K562 (cell line): ENCODE measurements around the gene GGA3. TPM values are rescaled to one million over a fixed set of nuclear protein-coding genes. Genes with fewer than 3 reads are reported as not detected.
A peak's percentile ranks its signal among the peaks of the same experiment; 100 is the strongest.

Experiments
- AFF4 ChIP-seq: sonication (generic); formaldehyde crosslinking; IDR thresholded peaks from 2 replicates; pipeline ENCODE4 v1.8.0; 2023; ENCODE audit warnings: mild to moderate bottlenecking, missing genetic modification reagents
- ATF3 ChIP-seq, 2 experiments: fragments of 450-650 bp in 1 of 2; sonication (generic) in 1 of 2; formaldehyde crosslinking in 1 of 2; IDR thresholded peaks in 1 of 2; conservative IDR thresholded peaks in 1 of 2; 2 replicates each; pipeline versions ENCODE4 v1.6.1 to v1.8.1; 2016 to 2023; ENCODE audit warnings: mild to moderate bottlenecking in 2 of 2, moderate library complexity in 2 of 2, inconsistent platforms in 1 of 2, missing genetic modification reagents in 1 of 2
- CXXC5 ChIP-seq: fragments of 250-450 bp; sonication (Bioruptor Pico); IDR thresholded peaks from 2 replicates; pipeline ENCODE4 v1.8.0; 2022; ENCODE audit warnings: inconsistent platforms, mild to moderate bottlenecking, moderate library complexity
- DIDO1 ChIP-seq: fragments of 450-650 bp; IDR thresholded peaks from 2 replicates; pipeline ENCODE4 v1.6.1; 2016; ENCODE audit warnings: low read depth, missing biosample characterization, missing genetic modification characterization
- HNRNPK ChIP-seq: fragments of 200-400 bp; formaldehyde crosslinking; IDR thresholded peaks from one replicate; pipeline ENCODE4 v1.6.1; 2018; ENCODE audit warnings: mild to moderate bottlenecking, low read depth, low read length; ENCODE audit not compliant: poor library complexity, severe bottlenecking
- HNRNPLL ChIP-seq: fragments of 200-400 bp; formaldehyde crosslinking; IDR thresholded peaks from 2 replicates; pipeline ENCODE4 v1.6.1; 2017; ENCODE audit warnings: low read length, low read depth, mild to moderate bottlenecking; ENCODE audit not compliant: poor library complexity, severe bottlenecking
- IFI16 ChIP-seq: fragments of 250-450 bp; sonication (Bioruptor Pico); IDR thresholded peaks from 2 replicates; pipeline ENCODE4 v2.1.2; 2022; ENCODE audit warnings: mild to moderate bottlenecking, inconsistent platforms
- MBD2 ChIP-seq: sonication (generic); IDR thresholded peaks from 2 replicates; pipeline ENCODE4 v1.6.1; 2016; ENCODE audit warnings: low read depth, borderline replicate concordance
- MNT ChIP-seq, 2 experiments: fragments of 450-650 bp; conservative IDR thresholded peaks; 2 replicates each; pipeline ENCODE4 v1.6.1; 2017; ENCODE audit warnings: mild to moderate bottlenecking in 2 of 2, moderate library complexity in 2 of 2
- NFIC ChIP-seq: fragments of 450-650 bp; IDR thresholded peaks from 2 replicates; pipeline ENCODE4 v1.6.1; 2017; ENCODE audit warnings: mild to moderate bottlenecking, inconsistent platforms
- NONO ChIP-seq, 2 experiments: fragments of 200-400 bp in 1 of 2; fragments of 450-650 bp in 1 of 2; formaldehyde crosslinking in 1 of 2; IDR thresholded peaks; 2 replicates each; pipeline ENCODE4 v1.6.1; 2017; ENCODE audit warnings: low read depth in 2 of 2, mild to moderate bottlenecking in 2 of 2, moderate library complexity in 2 of 2, low read length in 1 of 2
- SAP30 ChIP-seq: fragments of 200-600 bp; sonication (generic); IDR thresholded peaks from 2 replicates; pipeline ENCODE4 v1.6.1; 2012; ENCODE audit warnings: borderline replicate concordance, low read depth, mild to moderate bottlenecking, moderate library complexity, low read length, control low read depth, inconsistent platforms; ENCODE audit not compliant: insufficient read depth, poor library complexity, severe bottlenecking
- SLC30A9 ChIP-seq: fragments of 250-450 bp; sonication (Bioruptor Pico); IDR thresholded peaks from 2 replicates; pipeline ENCODE4 v1.8.0; 2022; ENCODE audit warnings: mild to moderate bottlenecking, moderate library complexity
- THRB ChIP-seq: fragments of 450-650 bp; formaldehyde crosslinking; conservative IDR thresholded peaks from 2 replicates; pipeline ENCODE4 v1.4.0; 2022; ENCODE audit warnings: mild to moderate bottlenecking, missing genetic modification characterization
- ZKSCAN1 ChIP-seq: fragments of 150-350 bp; IDR thresholded peaks from 2 replicates; pipeline ENCODE4 v1.6.1; 2016; ENCODE audit warnings: low read depth, low read length
- ZNF263 ChIP-seq: sonication (generic); formaldehyde crosslinking; IDR thresholded peaks from 2 replicates; pipeline ENCODE4 v1.8.0; 2022; ENCODE audit warnings: mild to moderate bottlenecking, missing genetic modification reagents, borderline replicate concordance
- ZNF511 ChIP-seq: sonication (generic); formaldehyde crosslinking; IDR thresholded peaks from 2 replicates; pipeline ENCODE4 v1.8.0; 2022; ENCODE audit warnings: mild to moderate bottlenecking, missing genetic modification reagents
- polyA plus RNA-seq, 8 experiments: library from polyadenylated mRNA; depleted of rRNA in 4 of 8; stranded (reverse) in 5 of 8; unstranded in 3 of 8; fragments of >200 nt; fragmentation: Nextera tagmentation in 2 of 8; fragmentation: Illumina TruSeq in 1 of 8; extraction: Ambion mirVana in 2 of 8; extraction: Trizol in 1 of 8; gene quantifications; 2 replicates each; pipeline versions ENCODE4 v1.2.1 to v1.2.3, GENCODE V29; 2011 to 2014; ENCODE audit warnings: inconsistent platforms in 1 of 8, missing spikeins in 1 of 8
- total RNA-seq, 7 experiments: library from RNA; depleted of rRNA in 6 of 7; stranded (reverse); fragments of >200 nt in 6 of 7; fragmentation: Illumina TruSeq in 2 of 7; extraction: Trizol in 2 of 7; gene quantifications; 2 replicates each; pipeline versions ENCODE4 v1.2.1 to v1.2.3, GENCODE V29; 2011 to 2021; ENCODE audit warnings: low replicate concordance in 1 of 7

Gene GGA3
- total and polyA plus RNA-seq, 9 of the 15 experiments (the other 6 are each of a cell fraction or from before 2014, with no cell fraction given) = 5.7 to 64.9 (median 25.4) TPM

- no peak for TF ChIP-seq SLC30A9 (CRISPR knock-in tag)
- no peak for TF ChIP-seq IFI16 (CRISPR knock-in tag)
- TF ChIP-seq DIDO1 (tag) = peak; percentile 83
- 0 out of 2 replicates have a peak, but pooled peaks have one; percentile 21 for TF ChIP-seq ZKSCAN1
- peak; percentile 53; the same call in 1 of the 2 replicates for TF ChIP-seq ATF3 (IDR thresholded peaks at IDR 0.05)
- TF ChIP-seq ATF3 (CRISPR knock-in tag; conservative IDR thresholded peaks at IDR 0.05) = peak; percentile 71; the same call in 1 of the 2 replicates
- TF ChIP-seq HNRNPK = no peak
- TF ChIP-seq HNRNPLL = peak; percentile 73
- TF ChIP-seq CXXC5 = peak; percentile 87
- TF ChIP-seq ZNF511 = peak; percentile 16; the same call in 1 of the 2 replicates
- TF ChIP-seq AFF4 = no peak
- peak; percentile 29 for TF ChIP-seq MBD2
- no peak for TF ChIP-seq SAP30
- TF ChIP-seq ZNF263 (CRISPR knock-in tag) = peak; percentile 35; the same call in 1 of the 2 replicates
- 0 out of 4 replicates have a peak, but pooled peaks of 1 of the 2 experiments have one; percentile 4 for TF ChIP-seq NONO (IDR thresholded peaks at IDR 0.05; ENCODE audit: low read depth in 2 of 2, low read length in 1 of 2)
- TF ChIP-seq NFIC = peak; percentile 92
- TF ChIP-seq MNT (conservative IDR thresholded peaks at IDR 0.05) = peak; percentile 78 to 88; a peak in 3 of 4 replicates
- TF ChIP-seq THRB (CRISPR knock-in tag) = 0 out of 2 replicates have a peak, but pooled peaks have one; percentile 28
Observed at GRCh38 chr17:75205037-75205792, 56.2 kb downstream of the GGA3 start, which contains the start of gene NUP85 (continued).
